ENCODE data around the gene COBL. TPM values are rescaled to one million over a fixed set of nuclear protein-coding genes. Genes with fewer than 3 reads are reported as not detected.

The COBL gene
- total and polyA plus RNA-seq, 8 donors, result 7.4 to 32.0 (median 16.8) TPM

GRCh38 chr7:51329696-51330263 is 13.2 kb upstream of the COBL start:
- TF ChIP-seq CTCF (IDR thresholded peaks at IDR 0.05), result no peak
- Histone ChIP-seq H3K27ac (no peak overlapping the region), H3K4me3 (no peak overlapping the region), H3K4me1 (peaks cover 5 to 10% (median 8%) of the 10 kb centered on the region in 3 donors), H3K36me3 (no peaks in the 10 kb centered on the region), H3K9me3 (no peaks in the 10 kb centered on the region), H3K27me3 (no peaks in the 10 kb centered on the region)
- intact Hi-C loops (cut with DNase I), result no loop called here
- WGBS, 2 donors, result 94 to 98% methylated on average over 4 of the region's 4 CpGs
- no peak for FAIRE-seq
- no peak for DNase-seq
- no peak for ATAC-seq

- peak; percentile 88 to 94 (median 92) for ATAC-seq
- no peaks in the 10 kb centered on the region for H3K9me3 ChIP-seq
- TF ChIP-seq CTCF (IDR thresholded peaks at IDR 0.05), result no peak
- H3K36me3 ChIP-seq, result no peaks in the 10 kb centered on the region
- FAIRE-seq, result no peak
- peaks cover 5 to 10% (median 8%) of the 10 kb centered on the region in 3 donors for H3K4me1 ChIP-seq
- H3K4me3 ChIP-seq, result no peak overlapping the region
- H3K27me3 ChIP-seq, result no peaks in the 10 kb centered on the region
- 11 to 20% methylated on average over 1 of the region's 1 CpG for WGBS, 2 donors
- H3K27ac ChIP-seq, result peak overlapping the region in 2 of 4 donors; percentile 48 to 56
- intact Hi-C loops (cut with DNase I), result no loop called here
- DNase-seq, result peak in 3 of 6 donors; percentile 29 to 50 (median 35)
Observed at GRCh38 chr7:51328351-51328801, 11.8 kb upstream of the COBL start.

- intact Hi-C loops (cut with DNase I), result no loop called here
- WGBS, 2 donors, result 77 to 80% methylated on average over 6 of the region's 6 CpGs
- Histone ChIP-seq H3K27ac (peak overlapping the region in 1 of 4 donors; percentile 24), H3K4me3 (no peak overlapping the region), H3K27me3 (no peaks in the 10 kb centered on the region), H3K36me3 (no peaks in the 10 kb centered on the region), H3K9me3 (no peaks in the 10 kb centered on the region), H3K4me1 (peaks cover 5 to 10% (median 8%) of the 10 kb centered on the region in 3 donors)
- ATAC-seq (no peak), DNase-seq (no peak), FAIRE-seq (no peak)
- TF ChIP-seq CTCF (IDR thresholded peaks at IDR 0.05), result no peak
Observed at GRCh38 chr7:51327287-51327717, 10.7 kb upstream of the COBL start.

- Histone ChIP-seq H3K27me3 (no peaks in the 10 kb centered on the region), H3K27ac (peak overlapping the region in 1 of 4 donors; percentile 24), H3K4me1 (peaks cover 5 to 10% (median 8%) of the 10 kb centered on the region in 3 donors), H3K36me3 (no peaks in the 10 kb centered on the region), H3K4me3 (no peak overlapping the region), H3K9me3 (no peaks in the 10 kb centered on the region)
- ATAC-seq (peak in 1 of 4 donors; percentile 44), FAIRE-seq (no peak), DNase-seq (peak in 1 of 6 donors; percentile 53)
- intact Hi-C loops (cut with DNase I), result no loop called here
- WGBS, 2 donors, result 30 to 40% methylated on average over 14 of the region's 14 CpGs
- no peak for TF ChIP-seq CTCF (IDR thresholded peaks at IDR 0.05)
Observed at GRCh38 chr7:51326656-51327286, 10.2 kb upstream of the COBL start.

GRCh38 chr7:51325908-51326307 is 9.3 kb upstream of the COBL start:
- intact Hi-C loops (cut with DNase I), result no loop called here
- DNase-seq, result no peak
- Histone ChIP-seq H3K9me3 (no peaks in the 10 kb centered on the region), H3K4me1 (peaks cover 5 to 10% (median 8%) of the 10 kb centered on the region in 3 donors), H3K4me3 (no peak overlapping the region), H3K36me3 (no peaks in the 10 kb centered on the region), H3K27ac (no peak overlapping the region), H3K27me3 (no peaks in the 10 kb centered on the region)
- FAIRE-seq, result no peak
- TF ChIP-seq CTCF (IDR thresholded peaks at IDR 0.05), result no peak
- ATAC-seq, result no peak
